Suppressor macrophage (primary cell): ENCODE results near the gene LELP1.

Experiments used
- DNase-seq, 4 experiments: peaks; one replicate each; pipeline ENCODE4 v3.0.0-alpha.2; 2020 to 2022

Gene LELP1

DNA sequence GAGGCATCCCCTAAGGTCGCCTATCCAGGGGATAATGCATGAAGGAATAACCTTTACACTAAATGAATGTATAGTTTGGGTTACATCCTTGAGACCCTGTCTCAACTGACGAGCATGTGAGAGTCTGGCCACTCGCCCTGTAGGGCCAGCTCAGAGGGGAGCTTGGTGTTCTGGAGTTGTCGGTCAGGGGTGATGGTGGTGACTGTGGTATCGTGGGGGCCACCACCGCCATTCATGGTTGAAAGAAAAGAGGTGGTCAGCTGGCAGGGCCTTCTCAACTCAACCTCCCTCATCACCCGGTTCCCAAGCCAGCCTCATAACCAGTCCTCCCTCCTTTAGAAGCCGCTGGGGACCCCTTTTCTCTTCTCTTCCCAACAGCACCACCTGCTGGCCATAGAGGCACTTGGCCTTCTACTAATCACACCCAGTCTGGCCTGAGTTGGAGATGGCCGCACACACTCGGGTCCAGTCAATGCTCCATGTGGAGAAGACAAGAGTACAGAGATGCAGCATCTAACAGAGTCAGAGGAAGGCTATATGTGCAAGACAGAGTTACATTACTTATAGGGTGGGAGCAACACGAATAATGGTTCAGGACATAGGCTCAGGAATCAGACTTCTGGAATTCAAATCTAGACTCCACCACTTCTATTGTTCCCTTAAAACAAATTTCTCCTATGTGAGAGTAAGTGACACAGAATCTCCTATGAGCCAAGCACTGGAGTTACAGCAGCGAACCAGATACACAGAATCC is 26.0 kb downstream of the LELP1 start:
- DNase-seq = peak in 1 of 4 experiments; percentile 20

GRCh38 chr1:153231363-153231762 is 28.1 kb downstream of the LELP1 start:
- peak; percentile 14 to 41 (median 28) for DNase-seq

DNA sequence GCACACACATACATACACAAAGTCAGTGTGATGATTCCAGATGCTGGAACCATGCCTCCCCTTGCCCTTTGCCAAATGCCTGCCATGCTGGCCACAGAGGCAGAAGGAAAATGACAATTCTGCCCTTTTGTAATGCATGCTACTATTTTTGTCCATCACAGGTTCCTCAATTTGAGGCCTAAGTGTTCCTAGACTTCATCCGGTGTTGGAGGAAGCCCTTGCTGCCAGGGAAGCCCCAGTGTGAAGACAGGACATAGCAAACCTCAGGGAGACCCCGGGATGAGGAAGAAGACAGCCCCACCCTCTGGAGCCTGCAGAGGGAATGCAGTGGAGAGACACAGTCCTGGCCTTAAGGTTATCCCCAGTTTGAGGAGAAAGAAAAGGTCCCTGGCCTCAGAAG is 28.6 kb downstream of the LELP1 start:
- DNase-seq = peak; percentile 58 to 84 (median 78)

- peak; percentile 41 to 68 (median 64) for DNase-seq
These were observed 29.3 kb downstream of the LELP1 start for GRCh38 chr1:153232553-153232952.

GRCh38 chr1:153233448-153233847 is 30.2 kb downstream of the LELP1 start:
- peak in 3 of 4 experiments; percentile 19 to 39 (median 23) for DNase-seq

DNA sequence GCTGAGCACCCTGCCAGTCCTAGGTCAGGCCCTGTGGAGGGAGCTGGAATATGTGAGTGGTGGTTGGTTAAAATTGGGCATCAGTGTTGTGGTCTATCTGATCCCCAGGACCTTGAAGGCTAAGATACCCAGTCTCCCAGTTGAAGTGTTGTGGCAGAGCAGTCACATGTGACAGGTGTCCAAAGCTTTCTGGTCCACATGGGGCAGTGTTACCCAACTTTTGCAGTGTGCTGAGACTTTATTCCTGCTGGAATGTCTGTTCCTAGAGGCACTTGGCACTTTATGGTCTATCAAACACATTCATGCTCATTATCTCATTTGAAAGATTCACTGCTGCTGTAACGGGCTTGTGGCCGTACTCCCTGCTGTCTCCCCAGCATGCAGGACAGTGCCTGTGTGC is 35.3 kb downstream of the LELP1 start:
- DNase-seq = peak in 1 of 4 experiments; percentile 7

DNA sequence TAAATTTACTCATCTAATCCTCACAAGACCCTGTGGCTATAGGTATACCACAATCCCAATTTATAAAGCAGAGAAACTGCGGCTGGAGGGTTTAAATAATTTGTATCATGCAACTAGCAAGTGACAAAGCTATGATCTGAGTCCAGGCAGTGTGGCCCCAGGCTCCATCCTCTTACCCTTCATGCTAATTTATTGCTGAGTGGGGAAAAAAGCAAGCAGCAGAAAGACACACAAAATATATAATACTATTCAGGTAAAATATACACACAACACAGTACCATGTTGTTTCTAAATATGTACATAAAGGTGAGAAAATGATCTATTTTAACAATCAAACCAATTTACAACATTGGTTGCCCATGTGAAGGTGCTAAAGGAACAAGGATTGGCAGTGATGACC is 38.9 kb downstream of the LELP1 start:
- no peak for DNase-seq

DNA sequence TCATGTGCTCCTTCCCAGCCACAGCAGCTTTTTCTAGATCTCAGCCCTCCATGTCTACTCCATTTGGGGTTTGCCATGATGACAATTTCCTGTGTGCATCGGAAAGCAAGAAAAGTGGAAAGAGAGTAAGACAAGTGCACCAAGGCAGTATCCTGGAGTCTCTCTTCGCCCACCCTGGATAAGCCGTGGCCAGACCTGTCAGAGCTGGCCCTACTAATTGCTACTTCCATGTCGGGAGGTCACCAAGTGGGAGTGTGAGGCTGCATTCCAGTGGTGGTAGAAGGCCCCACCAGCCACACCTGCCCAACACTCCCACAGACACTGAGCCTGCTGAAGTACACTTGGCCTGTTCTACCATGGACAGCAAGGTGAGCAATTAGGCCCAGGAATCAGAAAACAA is 42.2 kb downstream of the LELP1 start:
- DNase-seq = no peak

- DNase-seq = no peak
These were observed 42.8 kb downstream of the LELP1 start for GRCh38 chr1:153246018-153246417.

- DNase-seq = no peak
These were observed 43.6 kb downstream of the LELP1 start for GRCh38 chr1:153246825-153247224.

DNA sequence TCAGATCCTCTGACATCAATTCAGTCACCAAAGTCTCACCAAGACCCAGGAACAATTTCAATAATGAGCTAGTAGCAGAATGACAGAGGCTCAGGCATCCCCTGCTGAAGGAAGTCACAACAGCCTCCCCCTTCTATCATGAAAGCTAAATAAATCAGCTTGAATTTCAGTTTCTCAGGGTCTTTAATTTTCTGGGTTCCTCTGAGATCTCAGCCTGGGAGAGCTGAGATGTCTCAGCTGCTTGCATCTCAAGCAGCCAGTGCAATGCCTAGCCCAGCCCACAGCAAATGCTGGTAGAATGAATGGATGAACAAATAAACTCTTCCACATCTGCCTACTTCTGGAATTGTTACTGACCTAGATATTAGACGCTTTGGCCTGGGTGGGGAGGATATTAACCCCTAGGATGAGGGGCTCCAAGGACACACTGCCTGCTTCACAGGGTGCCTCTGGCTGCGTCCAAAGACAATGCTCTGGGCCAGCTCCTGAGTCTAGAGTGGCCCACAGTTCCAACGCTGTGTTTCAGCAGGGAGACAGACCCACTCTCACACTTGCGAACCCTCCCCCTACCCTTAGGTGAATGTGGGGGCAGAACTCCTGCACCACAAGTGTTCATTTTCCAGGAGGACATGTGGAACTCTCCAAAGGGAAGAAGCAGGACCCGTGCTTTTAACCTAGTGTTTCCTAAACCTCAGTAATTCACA is 45.1 kb downstream of the LELP1 start:
- DNase-seq = no peak

DNA sequence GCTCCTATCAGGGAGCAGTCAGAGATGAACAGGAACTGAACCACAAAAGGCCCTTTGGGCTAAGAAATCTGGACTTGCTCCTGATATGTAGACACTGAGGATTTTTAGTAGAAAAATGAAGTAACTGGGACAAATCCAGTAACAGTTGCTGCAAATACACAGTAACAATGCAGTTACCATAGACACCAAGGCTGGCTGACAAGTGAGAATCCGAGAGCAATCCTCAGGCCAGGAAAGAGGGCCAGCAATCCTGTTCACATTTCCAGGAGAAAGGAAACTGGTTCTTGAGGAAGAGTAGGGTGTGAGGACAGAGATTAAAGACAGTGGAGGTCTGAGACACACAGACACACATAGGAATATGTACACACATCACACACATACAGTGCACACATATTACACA is 46.9 kb downstream of the LELP1 start:
- no peak for DNase-seq

DNA sequence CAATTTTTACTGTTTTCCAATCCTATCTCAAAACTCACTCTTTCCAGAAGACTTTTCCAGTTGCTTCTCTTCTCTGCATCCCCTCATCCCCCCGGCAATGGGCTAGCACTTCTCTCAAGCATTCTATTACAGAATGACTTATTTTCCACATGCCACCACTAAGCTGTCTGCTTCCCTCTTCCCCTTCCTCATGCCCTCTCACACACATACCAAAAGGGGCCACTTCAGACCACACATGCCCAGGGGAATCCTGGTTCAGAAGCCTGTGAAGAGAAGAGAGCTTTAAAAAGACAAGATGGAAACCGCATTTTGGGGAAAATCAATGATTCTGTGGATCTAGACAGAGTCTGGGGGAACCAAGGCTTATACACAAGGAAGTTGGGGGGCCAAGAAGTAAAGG is 47.9 kb downstream of the LELP1 start:
- DNase-seq = peak in 1 of 4 experiments; percentile 12

DNA sequence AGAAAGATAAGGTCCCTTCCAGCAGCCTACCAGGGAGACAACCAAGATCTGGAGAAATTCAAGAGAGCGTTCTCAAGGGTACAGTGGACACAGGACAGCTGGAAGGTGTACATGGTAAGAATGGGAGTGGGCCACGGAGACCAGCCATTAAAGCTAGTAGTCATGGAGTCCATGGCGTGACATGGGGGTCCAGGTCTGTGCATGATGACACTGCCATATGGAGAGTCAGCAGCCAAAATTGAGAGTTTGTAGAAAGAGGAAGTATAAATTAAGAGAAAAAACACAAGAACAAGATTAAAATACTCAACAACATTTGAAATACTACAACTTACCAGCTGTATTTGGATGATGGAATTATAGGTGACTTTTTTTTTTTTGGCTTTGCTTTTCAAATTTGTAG is 48.3 kb downstream of the LELP1 start:
- no peak for DNase-seq

DNA sequence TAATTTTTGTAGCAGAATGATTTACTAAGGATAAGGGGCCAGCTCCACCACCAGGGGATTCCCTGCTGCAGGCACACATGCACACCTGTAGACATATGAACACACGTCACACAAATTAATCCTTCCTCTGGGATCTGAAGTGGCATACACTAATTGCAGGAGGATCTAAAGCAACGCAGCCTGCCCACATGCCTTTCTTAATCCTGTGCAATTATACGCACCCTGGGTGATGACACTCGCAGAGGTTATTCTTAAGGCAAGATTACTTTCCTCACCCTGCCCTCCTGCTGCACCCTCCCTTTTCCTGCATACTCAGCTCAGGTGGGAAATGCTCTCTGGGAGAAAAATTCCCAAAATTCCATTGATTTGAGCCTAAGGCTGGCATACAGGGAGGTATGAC is 48.8 kb downstream of the LELP1 start:
- DNase-seq = no peak

DNA sequence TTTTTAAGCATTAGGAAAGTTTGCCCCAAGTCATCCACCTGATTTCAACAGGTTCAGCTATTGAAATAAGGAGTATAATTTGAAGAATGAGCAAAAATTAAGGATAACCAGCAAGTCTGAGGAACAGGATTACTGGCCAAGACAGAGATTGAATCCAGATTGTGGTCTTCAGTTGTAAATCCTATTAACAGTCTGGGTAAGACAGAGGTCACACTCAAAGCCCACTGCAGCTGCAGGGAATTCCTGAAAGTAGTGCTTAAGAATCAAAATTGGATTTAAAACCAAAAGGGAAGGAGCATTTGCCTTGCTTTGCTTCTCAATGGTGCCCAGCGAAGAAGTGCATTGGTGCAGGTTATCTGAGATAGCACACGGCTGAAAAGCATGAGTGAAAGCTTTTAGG is 49.8 kb downstream of the LELP1 start:
- no peak for DNase-seq

GRCh38 chr1:153253693-153254092 is 50.5 kb downstream of the LELP1 start:
- DNase-seq = no peak
